HEK293 (cell line): ENCODE results near the gene OBP2A.

Experiments used
- CTCF ChIA-PET: fragments of 350-600 bp; formaldehyde crosslinking; extraction: SDS; loops from one replicate; lab custom pipeline; 2021; ENCODE audit warnings: antibody characterized with exemption; lab: Yijun Ruan, JAX
- POLR2A ChIA-PET: fragments of 300-600 bp; formaldehyde crosslinking; extraction: SDS; loops from one replicate; lab custom pipeline; 2020; ENCODE audit warnings: antibody characterized with exemption, inconsistent platforms; lab: Yijun Ruan, JAX
- H3K27ac ChIP-seq: fragments of 200-500 bp; sonication (Bioruptor generic); 2 replicates; pipeline ENCODE4 v1.5.1; 2014; ENCODE audit warnings: low read depth, low read length, control low read depth, inconsistent platforms; ENCODE audit errors: extremely low read depth
- H3K36me3 ChIP-seq, 2 experiments: fragments of 200-500 bp in 1 of 2; sonication (Bioruptor generic) in 1 of 2; 1 replicate in 1 of 2; 2 replicates in 1 of 2; pipeline ENCODE4 v1.5.1; 2014 to 2017; ENCODE audit warnings: inconsistent platforms in 2 of 2, low read length in 2 of 2; ENCODE audit not compliant: control insufficient read depth in 2 of 2, insufficient read depth in 1 of 2
- H3K4me1 ChIP-seq: fragments of 200-500 bp; sonication (Bioruptor generic); 2 replicates; pipeline ENCODE4 v1.5.1; 2014; ENCODE audit warnings: mild to moderate bottlenecking, low read length, inconsistent platforms; ENCODE audit not compliant: control insufficient read depth, insufficient read depth
- H3K4me3 ChIP-seq: 2 replicates; pipeline ENCODE4 v1.5.1; 2011; ENCODE audit warnings: low read depth, mild to moderate bottlenecking, control low read depth, low read length, moderate library complexity
- H3K9me3 ChIP-seq: fragments of 200-500 bp; sonication (Bioruptor generic); 2 replicates; pipeline ENCODE4 v1.5.1; 2014; ENCODE audit warnings: low read depth, low read length, inconsistent platforms; ENCODE audit not compliant: control insufficient read depth, insufficient read depth
- AEBP2 ChIP-seq: fragments of 450-650 bp; formaldehyde crosslinking; IDR thresholded peaks from 2 replicates; pipeline ENCODE4 v1.5.1; 2016; ENCODE audit warnings: missing biosample characterization, missing genetic modification characterization, borderline replicate concordance
- EGR2 ChIP-seq: fragments of 450-650 bp; formaldehyde crosslinking; IDR thresholded peaks from 2 replicates; pipeline ENCODE4 v1.5.1; 2016; ENCODE audit warnings: low read depth, missing biosample characterization, missing genetic modification characterization
- GFI1B ChIP-seq: fragments of 450-650 bp; formaldehyde crosslinking; IDR thresholded peaks from 2 replicates; pipeline ENCODE4 v1.5.1; 2016; ENCODE audit warnings: missing biosample characterization, missing genetic modification characterization
- GLI4 ChIP-seq: fragments of 450-650 bp; formaldehyde crosslinking; IDR thresholded peaks from 2 replicates; pipeline ENCODE4 v1.5.1; 2016; ENCODE audit warnings: missing biosample characterization, missing genetic modification characterization
- SCRT1 ChIP-seq: fragments of 450-650 bp; formaldehyde crosslinking; IDR thresholded peaks from 2 replicates; pipeline ENCODE4 v1.5.1; 2016; ENCODE audit warnings: missing biosample characterization, missing genetic modification characterization, borderline replicate concordance
- SP7 ChIP-seq: fragments of 450-650 bp; formaldehyde crosslinking; IDR thresholded peaks from 2 replicates; pipeline ENCODE4 v1.5.1; 2016; ENCODE audit warnings: missing biosample characterization, missing genetic modification characterization
- ZFP3 ChIP-seq: fragments of 450-650 bp; formaldehyde crosslinking; IDR thresholded peaks from 2 replicates; pipeline ENCODE4 v1.5.1; 2016; ENCODE audit warnings: low read depth, missing biosample characterization, missing genetic modification characterization
- ZFP41 ChIP-seq: fragments of 450-650 bp; formaldehyde crosslinking; IDR thresholded peaks from 2 replicates; pipeline ENCODE4 v1.5.1; 2016; ENCODE audit warnings: missing biosample characterization, missing genetic modification characterization, borderline replicate concordance
- ZNF138 ChIP-seq: fragments of 450-650 bp; formaldehyde crosslinking; IDR thresholded peaks from 2 replicates; pipeline ENCODE4 v1.5.1; 2016; ENCODE audit warnings: missing biosample characterization, missing genetic modification characterization, borderline replicate concordance
- ZNF366 ChIP-seq: fragments of 450-650 bp; formaldehyde crosslinking; conservative IDR thresholded peaks from 2 replicates; pipeline ENCODE4 v1.5.1; 2016; ENCODE audit warnings: missing biosample characterization, missing genetic modification characterization
- ZNF37A ChIP-seq: fragments of 450-650 bp; IDR thresholded peaks from 2 replicates; pipeline ENCODE4 v1.5.1; 2018; ENCODE audit warnings: missing biosample characterization, missing genetic modification characterization
- ZNF394 ChIP-seq: fragments of 450-650 bp; formaldehyde crosslinking; IDR thresholded peaks from 2 replicates; pipeline ENCODE4 v1.5.1; 2016; ENCODE audit warnings: missing biosample characterization, missing genetic modification characterization, mild to moderate bottlenecking, moderate library complexity, borderline replicate concordance
- ZNF404 ChIP-seq: fragments of 450-650 bp; formaldehyde crosslinking; IDR thresholded peaks from 2 replicates; pipeline ENCODE4 v1.5.1; 2017; ENCODE audit warnings: missing biosample characterization, missing genetic modification characterization
- ZNF473 ChIP-seq: fragments of 450-650 bp; formaldehyde crosslinking; IDR thresholded peaks from 2 replicates; pipeline ENCODE4 v1.5.1; 2017; ENCODE audit warnings: missing biosample characterization, missing genetic modification characterization
- ZNF510 ChIP-seq: fragments of 450-650 bp; formaldehyde crosslinking; IDR thresholded peaks from 2 replicates; pipeline ENCODE4 v1.5.1; 2018; ENCODE audit warnings: mild to moderate bottlenecking, missing genetic modification characterization, missing biosample characterization; ENCODE audit not compliant: insufficient replicate concordance
- TF ChIP-seq, protein P1 (sequence below): fragments of 450-650 bp; formaldehyde crosslinking; IDR thresholded peaks from 2 replicates; pipeline ENCODE4 v1.5.1; 2016; ENCODE audit warnings: missing biosample characterization, missing genetic modification characterization
- TF ChIP-seq, protein P2 (sequence below): fragments of 450-650 bp; formaldehyde crosslinking; IDR thresholded peaks from 2 replicates; pipeline ENCODE4 v1.5.1; 2016; ENCODE audit warnings: missing biosample characterization, missing genetic modification characterization, borderline replicate concordance
- TF ChIP-seq, protein P3 (sequence below): fragments of 450-650 bp; formaldehyde crosslinking; IDR thresholded peaks from 2 replicates; pipeline ENCODE4 v1.5.1; 2016; ENCODE audit warnings: missing biosample characterization, missing genetic modification characterization
- TF ChIP-seq, protein P4 (sequence below): fragments of 450-650 bp; formaldehyde crosslinking; conservative IDR thresholded peaks from 2 replicates; pipeline ENCODE4 v1.5.1; 2016; ENCODE audit warnings: low read depth, missing biosample characterization, missing genetic modification characterization

The OBP2A gene

GRCh38 chr9:135574331-135574730 is 28.4 kb downstream of the OBP2A start:
- POLR2A ChIA-PET = no interaction called here
- CTCF ChIA-PET = no interaction called here
- no peak for TF ChIP-seq GFI1B
- TF ChIP-seq ZNF473 (tag by site-specific recombination) = no peak
- TF ChIP-seq SCRT1 (tag by site-specific recombination) = no peak
- TF ChIP-seq, protein P1, sequence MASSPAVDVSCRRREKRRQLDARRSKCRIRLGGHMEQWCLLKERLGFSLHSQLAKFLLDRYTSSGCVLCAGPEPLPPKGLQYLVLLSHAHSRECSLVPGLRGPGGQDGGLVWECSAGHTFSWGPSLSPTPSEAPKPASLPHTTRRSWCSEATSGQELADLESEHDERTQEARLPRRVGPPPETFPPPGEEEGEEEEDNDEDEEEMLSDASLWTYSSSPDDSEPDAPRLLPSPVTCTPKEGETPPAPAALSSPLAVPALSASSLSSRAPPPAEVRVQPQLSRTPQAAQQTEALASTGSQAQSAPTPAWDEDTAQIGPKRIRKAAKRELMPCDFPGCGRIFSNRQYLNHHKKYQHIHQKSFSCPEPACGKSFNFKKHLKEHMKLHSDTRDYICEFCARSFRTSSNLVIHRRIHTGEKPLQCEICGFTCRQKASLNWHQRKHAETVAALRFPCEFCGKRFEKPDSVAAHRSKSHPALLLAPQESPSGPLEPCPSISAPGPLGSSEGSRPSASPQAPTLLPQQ = no peak
- no peak for TF ChIP-seq ZFP3 (tag by site-specific recombination)
- no peak for TF ChIP-seq GLI4 (tag by site-specific recombination)
- TF ChIP-seq ZNF394 (tag by site-specific recombination) = no peak
- TF ChIP-seq ZNF510 = no peak
- no peak for TF ChIP-seq ZNF138 (tag by site-specific recombination)
- TF ChIP-seq SP7 (tag by site-specific recombination) = no peak
- TF ChIP-seq AEBP2 (tag by site-specific recombination) = no peak
- TF ChIP-seq, protein P2, sequence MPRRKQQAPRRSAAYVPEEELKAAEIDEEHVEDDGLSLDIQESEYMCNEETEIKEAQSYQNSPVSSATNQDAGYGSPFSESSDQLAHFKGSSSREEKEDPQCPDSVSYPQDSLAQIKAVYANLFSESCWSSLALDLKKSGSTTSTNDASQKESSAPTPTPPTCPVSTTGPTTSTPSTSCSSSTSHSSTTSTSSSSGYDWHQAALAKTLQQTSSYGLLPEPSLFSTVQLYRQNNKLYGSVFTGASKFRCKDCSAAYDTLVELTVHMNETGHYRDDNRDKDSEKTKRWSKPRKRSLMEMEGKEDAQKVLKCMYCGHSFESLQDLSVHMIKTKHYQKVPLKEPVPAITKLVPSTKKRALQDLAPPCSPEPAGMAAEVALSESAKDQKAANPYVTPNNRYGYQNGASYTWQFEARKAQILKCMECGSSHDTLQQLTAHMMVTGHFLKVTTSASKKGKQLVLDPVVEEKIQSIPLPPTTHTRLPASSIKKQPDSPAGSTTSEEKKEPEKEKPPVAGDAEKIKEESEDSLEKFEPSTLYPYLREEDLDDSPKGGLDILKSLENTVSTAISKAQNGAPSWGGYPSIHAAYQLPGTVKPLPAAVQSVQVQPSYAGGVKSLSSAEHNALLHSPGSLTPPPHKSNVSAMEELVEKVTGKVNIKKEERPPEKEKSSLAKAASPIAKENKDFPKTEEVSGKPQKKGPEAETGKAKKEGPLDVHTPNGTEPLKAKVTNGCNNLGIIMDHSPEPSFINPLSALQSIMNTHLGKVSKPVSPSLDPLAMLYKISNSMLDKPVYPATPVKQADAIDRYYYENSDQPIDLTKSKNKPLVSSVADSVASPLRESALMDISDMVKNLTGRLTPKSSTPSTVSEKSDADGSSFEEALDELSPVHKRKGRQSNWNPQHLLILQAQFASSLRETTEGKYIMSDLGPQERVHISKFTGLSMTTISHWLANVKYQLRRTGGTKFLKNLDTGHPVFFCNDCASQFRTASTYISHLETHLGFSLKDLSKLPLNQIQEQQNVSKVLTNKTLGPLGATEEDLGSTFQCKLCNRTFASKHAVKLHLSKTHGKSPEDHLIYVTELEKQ (tag by site-specific recombination) = no peak
- TF ChIP-seq, protein P3, sequence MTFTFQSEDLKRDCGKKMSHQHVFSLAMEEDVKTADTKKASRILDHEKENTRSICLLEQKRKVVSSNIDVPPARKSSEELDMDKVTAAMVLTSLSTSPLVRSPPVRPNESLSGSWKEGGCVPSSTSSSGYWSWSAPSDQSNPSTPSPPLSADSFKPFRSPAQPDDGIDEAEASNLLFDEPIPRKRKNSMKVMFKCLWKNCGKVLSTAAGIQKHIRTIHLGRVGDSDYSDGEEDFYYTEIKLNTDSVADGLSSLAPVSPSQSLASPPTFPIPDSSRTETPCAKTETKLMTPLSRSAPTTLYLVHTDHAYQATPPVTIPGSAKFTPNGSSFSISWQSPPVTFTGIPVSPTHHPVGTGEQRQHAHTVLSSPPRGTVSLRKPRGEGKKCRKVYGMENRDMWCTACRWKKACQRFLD (tag by site-specific recombination) = no peak
- TF ChIP-seq, protein P4, sequence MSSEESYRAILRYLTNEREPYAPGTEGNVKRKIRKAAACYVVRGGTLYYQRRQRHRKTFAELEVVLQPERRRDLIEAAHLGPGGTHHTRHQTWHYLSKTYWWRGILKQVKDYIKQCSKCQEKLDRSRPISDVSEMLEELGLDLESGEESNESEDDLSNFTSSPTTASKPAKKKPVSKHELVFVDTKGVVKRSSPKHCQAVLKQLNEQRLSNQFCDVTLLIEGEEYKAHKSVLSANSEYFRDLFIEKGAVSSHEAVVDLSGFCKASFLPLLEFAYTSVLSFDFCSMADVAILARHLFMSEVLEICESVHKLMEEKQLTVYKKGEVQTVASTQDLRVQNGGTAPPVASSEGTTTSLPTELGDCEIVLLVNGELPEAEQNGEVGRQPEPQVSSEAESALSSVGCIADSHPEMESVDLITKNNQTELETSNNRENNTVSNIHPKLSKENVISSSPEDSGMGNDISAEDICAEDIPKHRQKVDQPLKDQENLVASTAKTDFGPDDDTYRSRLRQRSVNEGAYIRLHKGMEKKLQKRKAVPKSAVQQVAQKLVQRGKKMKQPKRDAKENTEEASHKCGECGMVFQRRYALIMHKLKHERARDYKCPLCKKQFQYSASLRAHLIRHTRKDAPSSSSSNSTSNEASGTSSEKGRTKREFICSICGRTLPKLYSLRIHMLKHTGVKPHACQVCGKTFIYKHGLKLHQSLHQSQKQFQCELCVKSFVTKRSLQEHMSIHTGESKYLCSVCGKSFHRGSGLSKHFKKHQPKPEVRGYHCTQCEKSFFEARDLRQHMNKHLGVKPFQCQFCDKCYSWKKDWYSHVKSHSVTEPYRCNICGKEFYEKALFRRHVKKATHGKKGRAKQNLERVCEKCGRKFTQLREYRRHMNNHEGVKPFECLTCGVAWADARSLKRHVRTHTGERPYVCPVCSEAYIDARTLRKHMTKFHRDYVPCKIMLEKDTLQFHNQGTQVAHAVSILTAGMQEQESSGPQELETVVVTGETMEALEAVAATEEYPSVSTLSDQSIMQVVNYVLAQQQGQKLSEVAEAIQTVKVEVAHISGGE (tag by site-specific recombination) = no peak
- TF ChIP-seq ZNF404 (tag by site-specific recombination) = no peak
- no peak for TF ChIP-seq ZFP41
- TF ChIP-seq ZNF366 (tag by site-specific recombination) = no peak
- TF ChIP-seq ZNF37A (tag by site-specific recombination) = no peak
- no peak for TF ChIP-seq EGR2 (tag by site-specific recombination)

More at GRCh38 chr9:135574331-135574730, 28.4 kb downstream of the OBP2A start:
- Histone ChIP-seq H3K27ac (no peak overlapping the region), H3K9me3 (no peaks in the 10 kb centered on the region), H3K4me1 (no peaks in the 10 kb centered on the region), H3K4me3 (no peak overlapping the region), H3K36me3 (no peaks in the 10 kb centered on the region)
